ENCODE results near the gene ARHGAP10. TPM values are rescaled to one million over a fixed set of nuclear protein-coding genes. Genes with fewer than 3 reads are reported as not detected.
A peak's percentile ranks its signal among the peaks of the same experiment; 100 is the strongest.

Gene ARHGAP10
- polyA plus RNA-seq, 1 donor from 2014 or later, result 0.20 TPM

- peaks cover 2% of the 10 kb centered on the region for H3K36me3 Mint-ChIP-seq
Observed at GRCh38 chr4:148006001-148006400, 274.1 kb downstream of the ARHGAP10 start.

GRCh38 chr4:148007314-148007760 lies 275.4 kb downstream of the ARHGAP10 start:
- no peaks in the 10 kb centered on the region for H3K9me3 Mint-ChIP-seq
- peaks cover 2% of the 10 kb centered on the region for H3K36me3 Mint-ChIP-seq

More at GRCh38 chr4:148006001-148006400, 274.1 kb downstream of the ARHGAP10 start:
- H3K9me3 Mint-ChIP-seq, result no peaks in the 10 kb centered on the region
- H3K27ac Mint-ChIP-seq, result no peak overlapping the region
- peaks cover 2% of the 10 kb centered on the region for H3K27me3 Mint-ChIP-seq
- no peak overlapping the region for H3K4me3 Mint-ChIP-seq
- no peaks in the 10 kb centered on the region for H3K4me1 Mint-ChIP-seq

GRCh38 chr4:148007792-148008191 lies 275.9 kb downstream of the ARHGAP10 start:
- Mint-ChIP-seq H3K36me3 (peaks cover 2% of the 10 kb centered on the region), H3K27ac (no peak overlapping the region), H3K27me3 (peaks cover 2% of the 10 kb centered on the region), H3K4me3 (no peak overlapping the region), H3K9me3 (no peaks in the 10 kb centered on the region), H3K4me1 (no peaks in the 10 kb centered on the region)

More at GRCh38 chr4:148007314-148007760, 275.4 kb downstream of the ARHGAP10 start:
- Mint-ChIP-seq H3K4me3 (no peak overlapping the region), H3K27me3 (peaks cover 2% of the 10 kb centered on the region), H3K27ac (no peak overlapping the region), H3K4me1 (no peaks in the 10 kb centered on the region)

GRCh38 chr4:148015058-148015457 lies 283.2 kb downstream of the ARHGAP10 start:
- Mint-ChIP-seq H3K4me3 (no peak overlapping the region), H3K36me3 (peaks cover under 1% of the 10 kb centered on the region), H3K27me3 (no peaks in the 10 kb centered on the region), H3K9me3 (no peaks in the 10 kb centered on the region), H3K27ac (no peak overlapping the region), H3K4me1 (no peaks in the 10 kb centered on the region)

- Mint-ChIP-seq H3K9me3 (no peaks in the 10 kb centered on the region), H3K4me3 (no peak overlapping the region), H3K27ac (peak overlapping the region in 1 of 3 donors; percentile 30), H3K27me3 (no peaks in the 10 kb centered on the region), H3K36me3 (no peaks in the 10 kb centered on the region), H3K4me1 (no peaks in the 10 kb centered on the region)
Observed at GRCh38 chr4:148015468-148015867, 283.6 kb downstream of the ARHGAP10 start.

GRCh38 chr4:148016063-148016637 lies 284.3 kb downstream of the ARHGAP10 start:
- peak overlapping the region in 1 of 3 donors; percentile 30 for H3K27ac Mint-ChIP-seq
- H3K4me3 Mint-ChIP-seq, result no peak overlapping the region
- no peaks in the 10 kb centered on the region for H3K9me3 Mint-ChIP-seq
- H3K4me1 Mint-ChIP-seq, result no peaks in the 10 kb centered on the region
- H3K27me3 Mint-ChIP-seq, result no peaks in the 10 kb centered on the region
- no peaks in the 10 kb centered on the region for H3K36me3 Mint-ChIP-seq

GRCh38 chr4:148017801-148018200 lies 285.9 kb downstream of the ARHGAP10 start:
- H3K4me1 Mint-ChIP-seq, result no peaks in the 10 kb centered on the region
- H3K4me3 Mint-ChIP-seq, result no peak overlapping the region
- no peaks in the 10 kb centered on the region for H3K9me3 Mint-ChIP-seq
- H3K36me3 Mint-ChIP-seq, result no peaks in the 10 kb centered on the region
- H3K27me3 Mint-ChIP-seq, result no peaks in the 10 kb centered on the region
- no peak overlapping the region for H3K27ac Mint-ChIP-seq

GRCh38 chr4:148021686-148022085 lies 289.8 kb downstream of the ARHGAP10 start:
- Mint-ChIP-seq H3K9me3 (no peaks in the 10 kb centered on the region), H3K4me3 (no peak overlapping the region), H3K27me3 (no peaks in the 10 kb centered on the region), H3K36me3 (no peaks in the 10 kb centered on the region), H3K27ac (no peak overlapping the region), H3K4me1 (no peaks in the 10 kb centered on the region)

- Mint-ChIP-seq H3K4me3 (no peak overlapping the region), H3K9me3 (peaks cover 0 to 2% (median 2%) of the 10 kb centered on the region in 3 donors), H3K27me3 (no peaks in the 10 kb centered on the region), H3K27ac (peak overlapping the region in 1 of 3 donors; percentile 17), H3K36me3 (no peaks in the 10 kb centered on the region), H3K4me1 (no peaks in the 10 kb centered on the region)
Observed at GRCh38 chr4:148022975-148023374, 291.1 kb downstream of the ARHGAP10 start.

- Mint-ChIP-seq H3K4me1 (no peaks in the 10 kb centered on the region), H3K4me3 (no peak overlapping the region), H3K9me3 (peaks cover 3 to 4% (median 3%) of the 10 kb centered on the region in 3 donors), H3K27ac (peak overlapping the region in 1 of 3 donors; percentile 17), H3K36me3 (no peaks in the 10 kb centered on the region), H3K27me3 (no peaks in the 10 kb centered on the region)
Observed at GRCh38 chr4:148023512-148024181, 291.8 kb downstream of the ARHGAP10 start.

GRCh38 chr4:148025981-148026380 lies 294.1 kb downstream of the ARHGAP10 start:
- peaks cover 5 to 6% (median 5%) of the 10 kb centered on the region in 3 donors for H3K9me3 Mint-ChIP-seq
- no peaks in the 10 kb centered on the region for H3K36me3 Mint-ChIP-seq
- no peak overlapping the region for H3K4me3 Mint-ChIP-seq
- H3K27ac Mint-ChIP-seq, result no peak overlapping the region
- H3K4me1 Mint-ChIP-seq, result no peaks in the 10 kb centered on the region
- H3K27me3 Mint-ChIP-seq, result no peaks in the 10 kb centered on the region

GRCh38 chr4:148027201-148027600 lies 295.3 kb downstream of the ARHGAP10 start:
- H3K4me1 Mint-ChIP-seq, result no peaks in the 10 kb centered on the region
- H3K27ac Mint-ChIP-seq, result no peak overlapping the region
- H3K9me3 Mint-ChIP-seq, result peaks cover 5 to 6% (median 5%) of the 10 kb centered on the region in 3 donors
- no peaks in the 10 kb centered on the region for H3K36me3 Mint-ChIP-seq
- no peak overlapping the region for H3K4me3 Mint-ChIP-seq
- no peaks in the 10 kb centered on the region for H3K27me3 Mint-ChIP-seq

- Mint-ChIP-seq H3K27me3 (no peaks in the 10 kb centered on the region), H3K4me1 (no peaks in the 10 kb centered on the region), H3K4me3 (no peak overlapping the region), H3K9me3 (peaks cover 5 to 6% (median 5%) of the 10 kb centered on the region in 3 donors), H3K27ac (no peak overlapping the region), H3K36me3 (no peaks in the 10 kb centered on the region)
Observed at GRCh38 chr4:148029781-148030180, 297.9 kb downstream of the ARHGAP10 start.

- Mint-ChIP-seq H3K9me3 (peaks cover 5 to 6% (median 5%) of the 10 kb centered on the region in 3 donors), H3K4me1 (no peaks in the 10 kb centered on the region), H3K27me3 (no peaks in the 10 kb centered on the region)
Observed at GRCh38 chr4:148030193-148030873, 298.4 kb downstream of the ARHGAP10 start.

GRCh38 chr4:148034813-148035212 lies 302.9 kb downstream of the ARHGAP10 start:
- Mint-ChIP-seq H3K27me3 (no peaks in the 10 kb centered on the region), H3K9me3 (no peaks in the 10 kb centered on the region), H3K4me1 (no peaks in the 10 kb centered on the region), H3K36me3 (no peaks in the 10 kb centered on the region), H3K27ac (no peak overlapping the region), H3K4me3 (no peak overlapping the region)

More at GRCh38 chr4:148030193-148030873, 298.4 kb downstream of the ARHGAP10 start:
- H3K27ac Mint-ChIP-seq, result no peak overlapping the region
- no peaks in the 10 kb centered on the region for H3K36me3 Mint-ChIP-seq
- no peak overlapping the region for H3K4me3 Mint-ChIP-seq
